RCC 7860 (cell line): ENCODE measurements around the gene LY6G6F.

Experiments
- DNase-seq: peaks from one replicate; pipeline ENCODE4 v3.0.0-alpha.2; 2015; ENCODE audit warnings: low spot score
- FAIRE-seq: peaks from 2 replicates; lab custom pipeline; 2012; peaks lifted over from hg19 to GRCh38; lab: Jason Lieb, UNC

Gene LY6G6F

DNA sequence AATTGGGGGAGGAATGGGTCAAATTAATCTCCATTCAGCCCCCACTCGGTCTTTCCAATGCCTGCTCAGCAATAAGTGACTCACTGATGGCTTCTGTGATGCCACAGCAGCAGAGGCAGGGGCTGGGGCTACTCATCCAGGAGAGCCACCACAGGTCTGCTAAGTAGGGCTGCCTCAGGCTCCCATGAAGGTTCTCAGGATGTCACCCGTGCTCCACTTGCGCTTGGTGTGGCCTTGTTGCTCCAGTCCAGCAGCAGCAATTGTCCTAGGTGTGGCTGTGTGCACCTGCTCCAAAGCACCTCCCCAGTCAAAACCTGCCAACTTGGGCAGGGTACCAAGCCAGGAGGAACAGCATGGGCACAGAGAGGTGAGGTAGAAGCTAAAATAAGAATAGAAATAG lies 15.5 kb downstream of the LY6G6F start:
- FAIRE-seq (no peak), DNase-seq (no peak)

DNA sequence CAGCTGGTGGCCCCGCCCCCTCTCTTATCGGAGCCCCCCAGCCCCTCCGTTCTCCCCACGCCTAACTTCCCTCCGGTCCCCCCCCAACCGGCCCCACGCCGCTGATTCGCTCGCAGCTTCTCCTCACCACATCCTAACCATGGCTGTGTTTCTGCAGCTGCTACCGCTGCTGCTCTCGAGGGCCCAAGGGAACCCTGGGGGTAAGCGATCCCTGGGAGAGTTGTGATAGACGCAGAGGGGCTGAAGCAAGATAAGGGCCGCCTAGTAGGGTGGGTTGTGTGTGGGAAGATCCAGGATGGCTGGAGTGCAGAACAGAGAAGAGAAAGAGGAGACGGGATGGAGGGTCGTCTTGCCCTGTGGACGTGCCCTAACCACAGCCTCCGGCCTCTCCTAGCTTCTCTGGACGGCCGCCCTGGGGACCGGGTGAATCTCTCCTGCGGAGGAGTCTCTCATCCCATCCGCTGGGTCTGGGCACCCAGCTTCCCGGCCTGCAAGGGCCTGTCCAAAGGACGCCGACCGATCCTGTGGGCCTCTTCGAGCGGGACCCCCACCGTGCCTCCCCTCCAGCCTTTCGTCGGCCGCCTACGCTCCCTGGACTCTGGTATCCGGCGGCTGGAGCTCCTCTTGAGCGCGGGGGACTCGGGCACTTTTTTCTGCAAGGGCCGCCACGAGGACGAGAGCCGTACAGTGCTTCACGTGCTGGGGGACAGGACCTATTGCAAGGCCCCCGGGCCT lies 16.7 kb downstream of the LY6G6F start, which contains the start of gene MPIG6B:
MPIG6B (plus strand) TSS at position 129 of the 735 bp plus-strand sequence; CDS start at position 140, 11 bp downstream.
- FAIRE-seq = no peak
- no peak for DNase-seq

DNA sequence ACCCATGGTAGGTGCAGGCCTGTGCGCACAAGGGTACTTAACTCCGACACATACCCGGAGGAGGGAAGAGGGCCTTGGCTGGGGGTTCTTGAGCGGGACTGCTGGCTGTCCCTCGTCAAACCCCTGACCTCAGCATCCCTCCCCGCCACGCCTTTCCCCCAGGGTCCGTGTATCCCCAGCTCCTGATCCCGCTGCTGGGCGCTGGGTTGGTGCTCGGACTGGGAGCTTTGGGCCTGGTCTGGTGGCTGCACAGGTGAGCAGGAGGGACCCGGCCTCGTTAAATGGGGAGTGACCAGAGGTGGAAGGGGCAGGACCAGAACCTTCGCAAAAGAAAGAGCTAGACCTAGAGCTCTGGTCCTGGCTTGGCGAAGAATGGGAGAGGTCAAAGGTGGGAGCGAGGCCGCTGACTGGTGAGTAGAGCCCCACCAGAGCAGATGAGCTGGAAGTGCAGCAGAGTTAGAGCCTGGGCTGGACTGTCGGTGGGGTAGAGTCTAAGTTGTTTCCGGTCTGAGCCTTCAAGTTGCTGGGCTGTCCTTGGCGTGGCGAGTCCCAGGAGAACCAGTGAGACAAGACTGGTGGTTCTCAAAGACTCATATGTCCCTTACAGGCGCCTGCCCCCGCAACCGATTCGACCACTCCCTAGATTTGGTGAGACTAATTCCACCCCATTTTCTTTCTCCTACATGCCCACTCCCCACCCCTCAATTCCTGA lies 17.5 kb downstream of the LY6G6F start:
- no peak for DNase-seq
- no peak for FAIRE-seq

DNA sequence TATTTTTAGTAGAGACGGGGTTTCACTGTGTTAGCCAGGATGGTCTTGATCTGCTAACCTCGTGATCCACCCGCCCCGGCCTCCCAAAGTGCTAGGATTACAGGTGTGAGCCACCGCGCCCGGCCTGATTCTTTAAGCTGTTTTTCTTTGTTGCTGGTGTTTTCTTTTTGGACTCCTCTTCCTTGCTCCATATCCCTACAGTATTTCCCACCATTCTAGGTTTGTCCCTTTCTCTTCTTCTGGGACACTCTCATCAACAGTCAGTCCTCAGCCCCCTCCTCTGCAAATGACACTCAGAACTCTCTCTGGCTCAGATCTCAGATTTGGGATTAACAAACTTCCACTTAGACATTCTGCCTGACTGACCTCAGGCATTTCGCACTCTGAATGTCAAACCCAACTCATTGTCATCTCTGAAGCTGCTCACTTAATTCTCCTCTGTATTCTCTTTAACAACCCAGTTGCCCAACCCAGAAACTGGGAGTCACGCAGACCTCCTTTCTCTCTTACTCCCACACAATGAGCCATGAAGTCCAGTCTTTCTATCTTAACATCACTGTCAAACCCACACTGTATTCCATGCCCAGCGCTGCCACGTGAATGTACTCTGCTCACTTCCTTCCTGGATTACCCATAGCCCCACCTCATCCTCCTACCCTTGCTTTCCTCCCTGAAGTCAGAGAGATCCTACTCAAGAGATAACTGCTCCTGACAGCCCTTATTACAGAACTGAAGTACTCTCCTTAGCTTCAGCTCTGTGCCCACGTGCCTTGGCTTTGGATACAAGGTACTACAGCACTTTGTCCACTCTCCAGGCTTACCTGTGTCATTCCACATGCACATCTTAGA lies 19.1 kb downstream of the LY6G6F start:
- DNase-seq (no peak), FAIRE-seq (no peak)

DNA sequence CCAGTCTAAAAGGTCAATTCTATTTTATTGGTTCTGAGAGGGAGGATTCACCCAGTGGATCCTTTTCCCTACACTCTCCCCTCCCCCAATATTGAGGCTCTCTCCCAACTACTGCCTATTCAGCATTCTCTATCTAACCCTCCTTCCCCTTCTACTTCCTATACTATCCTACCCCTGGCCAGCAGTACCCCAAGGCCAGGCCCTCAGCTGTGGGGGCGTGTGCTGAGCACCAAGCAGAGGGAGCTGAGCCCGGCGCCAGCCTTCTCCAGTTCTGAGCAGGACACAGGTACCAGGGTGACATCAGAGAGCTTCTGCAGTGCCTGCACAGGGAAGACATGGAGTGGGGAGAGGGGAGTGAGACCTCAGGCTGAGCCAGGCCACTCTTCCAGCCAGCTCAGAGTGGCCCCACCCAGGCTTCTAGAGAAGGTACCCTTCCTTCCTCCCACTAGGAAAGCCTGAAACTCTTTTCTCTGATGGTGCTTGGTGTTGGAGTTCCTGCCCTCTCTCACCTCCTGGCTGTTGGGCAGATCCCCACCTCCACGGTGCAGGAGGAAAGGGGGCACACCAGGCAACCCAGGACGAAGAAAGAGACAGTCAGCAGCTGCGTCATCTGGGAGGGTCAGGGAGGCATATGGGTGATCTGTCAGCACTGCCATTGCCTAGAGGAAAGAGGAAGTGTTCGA lies 20.5 kb downstream of the LY6G6F start:
- DNase-seq (no peak), FAIRE-seq (no peak)

DNA sequence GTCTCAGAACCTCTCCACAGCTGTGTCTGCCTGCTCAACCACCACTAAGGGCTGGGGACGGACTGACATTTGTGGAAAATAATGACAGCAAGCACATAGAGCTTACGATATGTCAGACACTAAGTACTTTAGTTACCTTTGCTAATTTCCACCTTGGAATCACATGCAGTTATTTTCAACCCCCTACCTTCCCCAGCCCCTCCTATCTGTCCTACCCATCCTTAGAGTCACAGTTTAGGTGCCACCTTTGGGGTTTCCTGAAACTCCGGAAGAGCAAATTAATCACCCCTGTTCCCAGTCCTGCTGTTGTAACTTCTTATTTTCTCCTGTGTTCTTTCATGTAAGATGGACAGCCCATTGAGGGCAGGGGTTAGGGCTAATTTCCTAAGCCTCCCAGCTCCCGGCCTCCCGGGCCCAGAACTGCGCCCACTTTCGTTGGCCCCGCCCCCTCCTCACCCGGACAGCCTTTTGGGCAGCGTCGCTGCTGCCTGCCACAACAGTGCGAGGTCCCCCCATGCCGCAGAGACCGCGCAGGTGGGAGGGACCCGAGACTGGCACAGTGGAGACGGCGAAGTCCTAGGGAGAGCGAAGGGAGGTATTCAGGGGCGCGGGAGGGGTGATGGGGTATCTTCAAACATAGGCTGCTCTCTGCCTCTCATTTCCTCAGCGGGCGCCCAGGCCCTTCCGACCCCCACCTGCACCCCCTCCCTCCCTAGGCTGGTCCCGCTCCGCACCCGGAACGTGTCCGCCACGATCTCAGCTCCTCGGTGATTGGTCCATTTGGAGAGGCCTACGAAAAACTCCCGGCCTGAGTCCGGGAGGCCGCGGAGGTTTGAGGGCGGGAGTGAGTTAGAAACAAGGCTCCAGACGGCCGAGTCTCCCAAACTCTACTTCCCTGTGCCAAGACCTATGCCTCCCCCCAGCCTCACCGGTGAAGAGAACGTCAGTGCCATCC lies 21.3 kb downstream of the LY6G6F start:
- FAIRE-seq (no peak), DNase-seq (no peak)

DNA sequence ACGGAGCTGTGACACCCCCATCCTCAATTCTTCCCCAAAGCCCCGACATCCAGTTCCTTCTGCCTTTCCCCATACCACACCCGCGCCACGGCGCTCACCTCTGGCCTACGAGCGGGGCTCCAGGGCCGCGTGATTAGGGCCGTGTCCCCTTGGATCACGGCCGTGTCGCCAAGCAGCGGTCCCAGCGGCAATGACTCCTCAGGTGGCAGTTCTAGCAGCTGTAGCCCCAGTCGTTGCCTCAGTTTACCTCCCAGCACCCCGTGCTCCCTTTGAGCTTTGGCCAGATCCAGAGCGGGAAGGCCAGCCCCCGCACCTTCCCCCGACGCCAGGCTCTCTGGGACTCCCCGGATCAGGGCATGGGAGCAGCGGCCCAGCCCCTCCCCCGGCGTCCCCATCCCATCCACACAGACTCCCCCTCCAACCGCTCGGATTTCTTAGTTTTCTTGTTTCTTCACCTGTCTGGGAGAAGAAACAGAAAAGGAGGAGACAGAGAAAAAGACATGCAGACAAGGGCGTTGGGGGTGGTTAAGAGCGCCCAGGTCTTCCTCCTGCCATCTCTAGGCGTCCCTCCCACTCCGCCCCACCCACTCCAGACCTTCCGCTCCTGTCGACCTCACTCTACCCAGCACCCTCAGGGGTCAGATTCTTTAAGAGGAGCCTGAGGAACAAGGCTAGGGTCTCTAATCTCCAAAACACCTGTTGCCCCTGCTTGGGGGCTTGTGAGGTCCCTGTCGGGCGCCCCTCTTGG lies 22.3 kb downstream of the LY6G6F start, which contains the start of gene DDAH2:
DDAH2 (minus strand) TSS at position 533 of the 748 bp plus-strand sequence; CDS start at position 395, 138 bp downstream.
- DNase-seq (no peak), FAIRE-seq (no peak)

DNA sequence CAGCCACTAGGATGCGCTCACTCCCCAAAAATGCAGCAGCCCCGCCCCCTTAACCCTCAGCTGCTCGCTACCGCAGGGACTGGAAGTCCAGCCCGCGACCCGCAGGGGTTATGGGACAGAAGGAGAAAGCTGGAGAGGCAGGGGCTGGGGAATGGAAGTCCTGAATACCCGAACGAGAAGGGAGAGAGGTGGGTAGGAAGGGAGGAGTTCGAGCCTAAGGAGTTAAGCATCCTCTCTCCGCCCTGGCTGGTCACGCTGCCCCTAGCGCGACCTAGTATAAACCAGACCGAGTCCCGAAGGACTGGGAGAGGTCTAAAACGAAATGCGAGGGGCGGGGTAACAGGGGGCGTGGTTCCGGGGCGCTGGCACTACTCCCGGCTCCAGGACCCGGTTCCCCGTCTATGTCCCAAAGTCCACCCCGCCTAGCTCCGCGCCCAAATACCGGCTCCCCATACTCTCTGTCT lies 22.9 kb downstream of the LY6G6F start:
- FAIRE-seq (no peak), DNase-seq (peak; percentile 53)

DNA sequence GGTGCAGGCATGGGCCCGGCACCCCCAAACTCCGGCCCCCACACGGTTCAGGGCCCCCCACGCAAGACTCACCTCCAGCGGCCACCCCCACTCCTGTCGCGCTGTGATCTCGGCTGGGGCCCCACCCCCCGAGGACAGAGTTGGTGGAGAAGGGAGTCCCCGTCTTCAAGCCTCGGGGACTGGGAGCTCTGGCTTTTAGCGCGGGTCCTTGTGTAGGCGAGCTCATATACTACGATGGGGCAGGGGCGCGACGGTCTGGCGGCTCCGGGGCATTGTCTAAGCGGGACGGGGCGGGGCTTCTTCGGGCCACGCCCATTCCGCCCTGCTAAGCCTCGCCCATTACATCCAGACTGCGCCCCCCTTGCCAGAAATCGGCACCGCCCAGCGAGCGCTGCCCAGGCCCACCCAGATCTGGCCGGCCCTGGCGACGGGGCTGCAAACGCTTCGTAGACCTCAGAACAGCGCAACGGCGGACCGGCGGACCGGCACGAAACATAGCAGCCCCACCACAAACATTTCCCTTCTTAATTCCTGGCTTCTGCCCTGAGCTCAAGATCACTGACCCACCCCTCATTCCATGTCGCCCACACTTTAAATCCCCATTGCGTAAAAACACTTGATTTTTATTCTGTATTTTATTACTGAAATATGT lies 23.4 kb downstream of the LY6G6F start:
- DNase-seq = peak; percentile 55
- FAIRE-seq = no peak

DNA sequence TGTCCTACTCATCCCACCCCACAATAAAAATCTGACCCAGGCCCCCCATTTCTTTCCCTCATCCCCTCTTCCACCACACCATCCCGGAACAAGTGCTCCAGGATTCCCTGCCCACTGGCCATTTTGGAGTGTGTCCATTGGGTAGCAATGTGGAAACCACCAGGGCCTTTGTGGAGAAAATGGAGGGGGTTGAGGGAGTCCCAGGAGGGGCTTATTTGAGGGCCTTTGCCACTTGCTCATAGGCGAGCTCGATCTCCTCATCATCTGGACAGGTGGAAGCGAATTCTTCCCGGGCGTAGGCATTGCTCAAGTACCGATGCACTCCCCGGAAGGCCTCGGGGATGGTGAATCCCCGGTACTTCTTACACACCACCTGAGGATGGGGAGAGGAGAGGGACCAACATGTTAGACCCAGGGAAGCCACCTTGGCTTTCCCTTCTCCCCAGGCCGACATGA lies 24.0 kb downstream of the LY6G6F start:
- DNase-seq (no peak), FAIRE-seq (no peak)

DNA sequence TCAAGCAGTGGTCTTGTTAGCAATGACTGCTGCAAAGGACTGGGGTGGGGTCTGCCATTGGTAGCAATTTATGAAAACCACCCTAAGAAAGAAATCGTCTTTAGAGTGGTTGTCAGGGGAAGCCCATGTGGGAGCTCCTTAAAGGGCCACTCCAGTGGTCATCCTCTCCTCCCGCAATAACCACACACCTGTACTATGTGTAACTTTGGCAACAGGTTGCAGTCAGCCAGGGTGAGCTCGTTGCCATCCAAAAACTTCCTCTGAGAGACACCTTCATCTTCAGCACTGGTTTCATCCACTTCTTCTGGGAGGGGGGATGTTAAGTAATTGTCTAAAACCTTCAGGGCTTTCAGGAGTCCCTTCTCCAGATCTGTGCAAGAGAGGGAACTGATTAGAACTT lies 25.4 kb downstream of the LY6G6F start:
- FAIRE-seq = no peak
- no peak for DNase-seq

DNA sequence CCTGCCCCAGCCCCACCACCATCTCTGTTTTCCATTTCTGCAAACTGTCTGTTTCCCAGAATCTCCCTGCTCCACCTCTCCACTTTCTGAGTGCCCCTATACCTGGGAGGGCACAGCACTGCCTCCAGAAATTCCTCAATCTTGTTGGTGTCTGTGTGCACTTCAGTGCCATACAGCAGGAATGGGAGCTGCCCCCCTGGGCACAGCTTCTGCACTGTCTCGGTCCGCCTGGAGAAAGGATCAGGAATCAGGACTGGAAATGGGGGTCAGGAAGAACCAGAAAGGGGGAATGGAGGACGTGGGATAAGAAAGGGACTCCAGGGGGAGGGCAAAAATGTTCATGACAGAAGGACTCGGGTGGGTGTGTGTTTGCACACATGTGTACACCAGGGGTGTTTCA lies 27.1 kb downstream of the LY6G6F start:
- no peak for FAIRE-seq
- DNase-seq = no peak

DNA sequence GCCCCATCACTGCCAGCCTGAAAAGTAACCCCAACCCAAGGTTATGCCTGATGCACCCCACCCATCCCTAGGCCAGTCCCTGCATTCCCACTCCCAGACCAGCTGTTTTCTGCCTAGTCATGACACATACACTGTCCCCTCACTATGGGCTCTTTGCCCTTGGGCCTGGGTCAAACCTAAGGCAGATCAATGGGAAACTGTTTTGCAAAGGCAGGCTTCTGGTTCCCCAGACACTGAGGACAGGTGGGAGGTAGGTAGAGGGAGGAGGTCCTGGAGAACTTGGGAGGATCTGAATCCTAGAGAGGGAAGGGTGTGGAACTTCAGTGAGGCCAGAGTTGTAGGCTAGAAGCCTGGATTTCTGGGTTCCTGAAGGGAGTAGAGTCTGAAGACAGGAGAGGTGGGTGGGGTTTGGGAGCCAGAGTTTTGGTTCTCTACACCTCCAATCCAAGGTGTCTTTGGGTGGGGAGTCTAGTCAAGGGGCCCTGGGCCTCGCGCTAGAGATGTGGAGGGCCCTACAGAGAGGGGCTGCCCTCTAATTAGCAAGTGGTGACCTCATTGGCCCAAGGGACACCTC lies 27.7 kb downstream of the LY6G6F start:
- FAIRE-seq (no peak), DNase-seq (no peak)

DNA sequence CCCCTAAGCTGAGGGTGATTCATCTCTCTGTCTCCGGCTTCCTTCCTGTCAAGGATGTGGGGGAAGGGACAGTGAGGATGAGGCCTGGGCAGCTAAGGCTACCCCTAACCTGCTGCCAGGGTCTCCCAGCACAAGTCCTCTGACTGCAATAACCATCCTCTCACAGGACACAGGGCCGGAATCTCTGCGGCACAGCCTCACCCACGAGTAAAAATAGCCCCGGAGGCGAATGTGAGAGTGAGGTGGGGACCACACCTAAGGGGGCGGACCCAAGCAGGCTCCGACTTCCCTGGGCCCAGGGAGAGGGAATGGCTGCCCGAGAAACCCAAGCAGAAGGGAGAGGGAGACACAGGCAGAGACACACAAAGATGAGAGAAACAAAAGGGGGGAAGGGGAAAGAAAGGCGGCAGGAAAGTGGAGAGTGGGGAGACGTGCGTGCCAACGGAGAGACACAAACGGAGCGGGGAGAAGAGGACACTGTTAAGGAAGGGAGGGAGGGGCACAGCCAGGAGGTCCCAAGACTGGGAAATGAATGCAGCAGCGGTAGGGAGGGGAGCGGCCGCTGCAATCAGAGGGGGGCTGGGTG lies 28.2 kb downstream of the LY6G6F start:
- FAIRE-seq (no peak), DNase-seq (peak; percentile 69)

DNA sequence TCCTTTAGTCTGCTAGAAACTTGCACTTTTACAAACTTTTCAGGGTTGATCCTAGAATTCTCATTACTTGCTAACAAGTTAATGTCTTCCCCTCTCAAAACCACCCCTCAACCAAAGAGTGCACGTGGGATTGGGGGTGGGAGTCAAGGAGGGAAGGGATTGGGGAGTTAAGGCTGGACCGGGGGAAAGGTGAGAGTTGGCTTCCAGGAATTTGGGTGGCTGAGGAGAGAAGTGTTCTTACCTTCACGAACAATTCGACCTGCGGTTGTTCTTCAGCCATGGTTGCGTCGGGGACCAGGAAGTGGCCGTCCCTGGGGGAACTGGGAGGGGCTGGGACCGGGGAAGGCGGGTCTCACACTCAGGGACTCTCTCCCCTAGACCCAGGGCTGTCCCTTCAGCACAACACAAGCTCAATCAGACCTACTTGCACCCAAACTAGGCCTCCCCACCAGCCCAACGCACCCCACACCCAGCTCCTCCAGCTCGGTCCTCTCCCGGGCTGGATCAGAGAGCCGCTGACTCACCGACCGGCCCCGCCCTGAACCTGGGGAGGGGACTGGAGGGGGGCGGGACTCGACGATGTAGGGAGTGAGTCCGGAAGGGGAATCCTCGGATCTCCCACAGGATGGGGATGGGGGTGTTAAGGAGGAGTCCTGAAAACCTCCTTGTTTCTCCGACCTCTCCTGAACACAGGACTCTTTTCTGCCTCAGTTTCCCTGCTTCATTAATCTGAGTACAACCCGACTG lies 29.5 kb downstream of the LY6G6F start, which contains the start of gene CLIC1:
CLIC1 (minus strand) TSS at position 510 of the 747 bp plus-strand sequence; CDS start at position 280, 230 bp downstream.
- no peak for FAIRE-seq
- DNase-seq = peak; percentile 62

DNA sequence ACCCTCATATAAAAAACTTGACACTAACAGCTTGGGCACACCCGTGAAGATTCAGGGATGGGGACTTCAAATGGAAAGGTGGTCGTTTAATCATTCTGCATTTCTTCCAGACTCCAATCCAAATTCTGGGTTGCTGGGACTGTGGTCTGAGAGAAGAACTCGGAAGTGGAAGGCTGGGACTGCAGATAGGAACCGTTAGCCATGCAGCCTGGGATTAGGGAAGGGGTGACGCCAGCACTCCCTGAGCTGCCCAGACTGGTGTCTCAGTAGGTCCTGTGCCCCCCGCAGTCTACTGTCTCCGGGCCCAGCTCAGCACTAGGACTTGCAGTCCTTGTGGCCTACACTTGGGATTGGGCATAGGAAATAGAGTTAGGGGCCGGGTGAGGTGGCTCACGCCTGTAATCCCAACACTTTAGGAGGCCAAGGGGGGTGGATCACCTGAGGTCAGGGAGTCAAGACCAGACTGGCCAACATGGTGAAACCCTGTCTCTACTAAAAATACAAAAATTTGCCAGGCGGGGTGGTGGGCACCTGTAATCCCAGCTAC lies 30.2 kb downstream of the LY6G6F start:
- DNase-seq = no peak
- FAIRE-seq = no peak
